Neuron (in vitro differentiated cells): ENCODE measurements around the gene C11orf58.
A peak's percentile ranks its signal among the peaks of the same experiment; 100 is the strongest.

Source experiments
- H2AFZ ChIP-seq: one replicate; pipeline ENCODE4 v1.6.1; 2013; ENCODE audit warnings: low read depth, mild to moderate bottlenecking, inconsistent platforms, low read length, moderate library complexity
- H3K27me3 ChIP-seq: one replicate; pipeline ENCODE4 v1.6.1; 2013; ENCODE audit warnings: low read length; ENCODE audit not compliant: insufficient read depth
- H3K36me3 ChIP-seq: one replicate; pipeline ENCODE4 v1.6.1; 2013; ENCODE audit warnings: low read length; ENCODE audit not compliant: insufficient read depth
- H3K4me1 ChIP-seq: one replicate; pipeline ENCODE4 v1.6.1; 2013; ENCODE audit warnings: low read length; ENCODE audit not compliant: insufficient read depth
- H3K4me3 ChIP-seq: 2 replicates; pipeline ENCODE4 v1.5.1; 2013; ENCODE audit warnings: mild to moderate bottlenecking, low read length, moderate library complexity
- H3K9me3 ChIP-seq: one replicate; pipeline ENCODE4 v1.6.1; 2013; ENCODE audit warnings: low read length

The C11orf58 gene

DNA sequence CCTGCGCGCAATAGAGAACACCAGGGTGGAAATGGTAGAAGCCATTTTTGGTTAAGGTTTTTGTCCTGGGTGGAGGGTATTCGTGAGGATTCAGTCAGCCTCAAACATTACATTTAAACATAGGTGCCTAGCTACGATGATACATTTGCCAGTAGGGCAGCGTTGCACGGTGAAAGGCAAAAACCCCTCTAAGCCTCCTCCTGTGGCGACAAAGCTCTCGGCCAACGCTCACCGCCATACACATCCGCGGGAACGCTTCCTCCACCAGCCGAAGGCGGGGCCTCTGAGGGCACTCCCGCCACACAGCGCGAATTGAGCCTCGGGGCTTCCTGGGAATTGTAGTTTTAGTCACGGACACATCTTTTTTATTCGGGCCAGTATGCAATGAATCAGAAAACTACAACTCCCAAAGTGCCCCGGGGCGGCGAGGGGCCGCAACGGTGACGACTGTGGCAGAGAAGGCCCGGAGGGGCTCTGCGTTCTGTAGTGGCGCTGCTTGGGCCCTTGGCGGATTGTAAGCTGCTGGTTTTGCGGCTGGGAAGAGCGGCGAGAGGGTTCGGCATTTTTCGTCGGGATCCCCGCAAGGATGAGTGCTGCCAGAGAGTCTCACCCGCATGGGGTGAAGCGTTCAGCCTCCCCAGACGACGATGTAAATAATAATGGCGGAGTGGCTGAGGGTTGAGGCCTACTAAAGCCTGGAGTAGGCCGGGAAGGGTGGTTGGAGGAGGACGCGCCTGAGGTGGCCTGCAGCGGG lies at the start of gene C11orf58:
C11orf58 (plus strand) TSS at position 455 of the 754 bp plus-strand sequence; CDS start at position 587, 132 bp downstream.
- H3K9me3 ChIP-seq, result peaks cover 8% of the 10 kb centered on the region

DNA sequence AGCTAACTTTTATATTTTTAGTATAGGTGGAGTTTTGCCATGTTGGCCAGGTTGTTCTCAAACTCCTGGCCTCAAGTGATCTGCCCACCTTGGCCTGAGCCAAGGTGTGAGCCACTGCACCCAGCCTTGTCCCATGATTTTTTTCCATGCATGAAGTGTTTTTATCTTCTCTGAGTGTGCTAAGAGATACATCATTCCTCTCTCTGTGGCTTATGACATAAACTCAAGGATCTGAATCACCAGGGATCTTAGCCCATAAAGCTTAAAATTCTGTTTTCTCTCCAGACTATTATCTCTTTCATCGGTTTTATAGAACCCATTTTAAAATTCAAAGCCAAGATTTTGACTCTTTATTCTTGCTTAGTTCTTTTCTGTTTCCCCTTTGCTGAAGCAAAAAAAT lies 48.4 kb upstream of the C11orf58 start:
- Histone ChIP-seq H3K4me3 (no peak overlapping the region), H3K36me3 (no peaks in the 10 kb centered on the region), H3K9me3 (no peaks in the 10 kb centered on the region)

More for the DNA sequence above, at the start of gene C11orf58:
- H2AFZ ChIP-seq, result peak within 1 kb of the TSS; percentile 75
- H3K4me3 ChIP-seq, result peak within 1 kb of the TSS; percentile 89
- H3K4me1 ChIP-seq, result peaks cover 15% of the 10 kb centered on the region
- peaks cover 17% of the 10 kb centered on the region for H3K36me3 ChIP-seq
- H3K27me3 ChIP-seq, result no peaks in the 10 kb centered on the region

DNA sequence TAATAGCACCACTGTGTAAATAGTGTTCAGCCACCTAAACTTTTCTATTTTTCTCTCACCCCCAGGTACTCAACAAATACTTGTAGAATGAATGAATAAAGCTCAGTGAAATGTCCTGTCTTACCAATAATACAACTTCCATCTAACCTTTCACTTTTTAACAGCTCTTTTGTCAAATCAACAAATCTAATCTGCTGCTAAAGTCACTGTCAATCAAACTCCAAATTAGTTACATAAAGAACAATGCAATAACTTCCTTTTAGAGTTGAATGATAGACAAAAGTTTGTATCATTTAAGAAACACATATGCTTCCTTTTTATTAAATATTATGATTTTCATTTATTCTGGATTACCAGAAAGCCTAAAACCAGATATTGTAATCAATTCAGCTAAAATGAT lies 34.7 kb upstream of the C11orf58 start:
- Histone ChIP-seq H3K36me3 (no peaks in the 10 kb centered on the region), H2AFZ (no peak overlapping the region), H3K9me3 (no peaks in the 10 kb centered on the region)

More for the DNA sequence above, 48.4 kb upstream of the C11orf58 start:
- peaks cover 2% of the 10 kb centered on the region for H3K27me3 ChIP-seq
- H2AFZ ChIP-seq, result no peak overlapping the region
- H3K4me1 ChIP-seq, result no peaks in the 10 kb centered on the region

DNA sequence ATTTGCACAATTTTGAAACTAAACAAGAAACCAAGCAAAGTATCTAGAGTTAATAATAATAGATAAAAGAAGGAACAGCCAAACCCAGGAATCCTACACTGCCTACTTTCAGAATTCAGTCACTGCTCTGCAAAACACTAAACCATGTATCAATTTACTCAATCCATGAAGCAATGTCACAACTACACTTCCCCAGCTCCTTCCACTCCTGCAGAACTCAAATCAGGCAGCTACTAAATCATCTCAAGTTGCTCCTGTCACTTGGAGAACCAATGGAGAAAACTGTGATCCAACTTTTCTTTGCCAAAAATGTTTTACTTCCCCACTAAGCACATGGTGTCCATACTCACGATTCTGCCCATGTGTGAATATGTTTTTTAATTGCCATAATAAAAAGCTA lies 24.9 kb upstream of the C11orf58 start:
- Histone ChIP-seq H2AFZ (no peak overlapping the region), H3K9me3 (no peaks in the 10 kb centered on the region), H3K4me3 (no peak overlapping the region), H3K4me1 (peaks cover 4% of the 10 kb centered on the region), H3K27me3 (no peaks in the 10 kb centered on the region), H3K36me3 (no peaks in the 10 kb centered on the region)

More for the DNA sequence above, 34.7 kb upstream of the C11orf58 start:
- no peaks in the 10 kb centered on the region for H3K27me3 ChIP-seq
- no peak overlapping the region for H3K4me3 ChIP-seq
- H3K4me1 ChIP-seq, result no peaks in the 10 kb centered on the region

DNA sequence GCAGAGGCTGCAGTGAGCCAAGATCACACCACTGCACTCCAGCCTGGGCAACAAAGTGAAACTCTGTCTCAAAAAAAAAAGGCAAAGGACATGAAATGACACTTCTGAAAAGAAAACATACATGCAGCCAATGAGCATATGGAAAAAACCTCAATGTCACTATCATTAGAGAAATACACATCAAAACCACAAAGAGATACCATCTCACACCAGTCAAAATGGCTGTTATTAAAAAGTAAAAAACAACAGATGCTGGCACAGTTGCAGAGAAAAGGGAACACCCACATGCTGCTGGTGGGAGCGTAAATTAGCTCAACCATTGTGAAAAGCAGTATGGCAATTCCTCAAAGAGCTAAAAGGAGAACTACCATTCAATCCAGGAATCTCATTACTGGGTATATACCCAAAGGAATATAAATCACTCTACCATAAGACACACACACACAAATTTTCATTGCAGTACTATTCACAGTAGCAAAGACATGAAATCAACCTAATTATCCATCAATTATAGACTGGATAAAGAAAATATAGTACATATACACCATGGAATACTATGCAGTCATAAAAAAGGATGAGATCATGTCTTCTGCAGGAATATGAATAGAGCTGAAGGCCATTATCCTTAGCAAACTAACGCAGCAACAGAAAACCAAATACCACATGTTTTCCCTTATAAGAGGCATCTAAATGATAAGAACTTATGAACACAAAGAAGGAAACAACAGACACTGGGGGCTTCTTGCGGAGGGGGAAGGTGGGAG lies 15.7 kb upstream of the C11orf58 start:
- peaks cover 2% of the 10 kb centered on the region for H3K4me1 ChIP-seq
- no peaks in the 10 kb centered on the region for H3K9me3 ChIP-seq
- no peak overlapping the region for H3K4me3 ChIP-seq
- H3K36me3 ChIP-seq, result no peaks in the 10 kb centered on the region
- H3K27me3 ChIP-seq, result no peaks in the 10 kb centered on the region
- H2AFZ ChIP-seq, result no peak overlapping the region

DNA sequence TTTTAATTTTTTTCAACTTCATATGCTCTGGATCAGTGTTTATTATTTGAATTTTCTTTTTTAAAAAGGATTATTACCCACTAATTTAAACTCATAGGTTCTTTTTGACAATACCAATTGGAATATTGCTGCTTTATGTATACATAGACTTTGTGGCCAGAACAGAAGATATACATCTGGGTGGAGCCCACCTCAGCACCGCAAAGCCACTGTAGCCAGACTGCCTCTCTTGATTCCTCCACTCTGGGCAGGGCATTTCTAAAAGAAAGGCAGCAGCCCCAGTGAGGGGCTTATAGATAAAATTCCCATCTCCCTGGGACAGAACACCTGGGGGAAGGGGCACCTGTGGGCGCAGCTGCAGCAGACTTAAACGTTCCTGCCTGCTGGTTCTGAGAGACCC lies 10.6 kb upstream of the C11orf58 start:
- H3K4me1 ChIP-seq, result no peaks in the 10 kb centered on the region
- H2AFZ ChIP-seq, result no peak overlapping the region

DNA sequence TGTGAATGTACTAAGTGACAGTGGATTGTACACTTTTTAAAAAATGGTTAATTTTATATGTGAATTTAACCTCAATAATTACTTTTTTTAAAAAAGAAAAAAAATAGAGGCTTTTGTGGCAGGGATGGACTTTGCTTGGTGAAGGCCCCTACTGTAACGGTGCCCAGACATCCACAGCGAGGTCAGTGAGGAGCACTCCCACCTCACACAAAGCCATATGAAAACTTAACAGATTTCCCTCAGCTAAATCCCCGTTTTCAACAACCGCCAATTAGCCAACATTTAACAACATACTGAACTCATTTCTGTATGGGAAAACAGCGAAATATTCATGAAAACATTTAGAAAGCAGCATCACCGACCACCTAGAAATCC lies 642 bp upstream of the C11orf58 start:
- H3K36me3 ChIP-seq, result peaks cover 16% of the 10 kb centered on the region
- H3K4me1 ChIP-seq, result peaks cover 15% of the 10 kb centered on the region
- peaks cover 9% of the 10 kb centered on the region for H3K9me3 ChIP-seq
- H3K27me3 ChIP-seq, result no peaks in the 10 kb centered on the region
- H2AFZ ChIP-seq, result peak overlapping the region; percentile 75
- peak overlapping the region; percentile 89 for H3K4me3 ChIP-seq

More for the DNA sequence above, 10.6 kb upstream of the C11orf58 start:
- no peak overlapping the region for H3K4me3 ChIP-seq
- no peaks in the 10 kb centered on the region for H3K36me3 ChIP-seq
- H3K27me3 ChIP-seq, result no peaks in the 10 kb centered on the region
- no peaks in the 10 kb centered on the region for H3K9me3 ChIP-seq

DNA sequence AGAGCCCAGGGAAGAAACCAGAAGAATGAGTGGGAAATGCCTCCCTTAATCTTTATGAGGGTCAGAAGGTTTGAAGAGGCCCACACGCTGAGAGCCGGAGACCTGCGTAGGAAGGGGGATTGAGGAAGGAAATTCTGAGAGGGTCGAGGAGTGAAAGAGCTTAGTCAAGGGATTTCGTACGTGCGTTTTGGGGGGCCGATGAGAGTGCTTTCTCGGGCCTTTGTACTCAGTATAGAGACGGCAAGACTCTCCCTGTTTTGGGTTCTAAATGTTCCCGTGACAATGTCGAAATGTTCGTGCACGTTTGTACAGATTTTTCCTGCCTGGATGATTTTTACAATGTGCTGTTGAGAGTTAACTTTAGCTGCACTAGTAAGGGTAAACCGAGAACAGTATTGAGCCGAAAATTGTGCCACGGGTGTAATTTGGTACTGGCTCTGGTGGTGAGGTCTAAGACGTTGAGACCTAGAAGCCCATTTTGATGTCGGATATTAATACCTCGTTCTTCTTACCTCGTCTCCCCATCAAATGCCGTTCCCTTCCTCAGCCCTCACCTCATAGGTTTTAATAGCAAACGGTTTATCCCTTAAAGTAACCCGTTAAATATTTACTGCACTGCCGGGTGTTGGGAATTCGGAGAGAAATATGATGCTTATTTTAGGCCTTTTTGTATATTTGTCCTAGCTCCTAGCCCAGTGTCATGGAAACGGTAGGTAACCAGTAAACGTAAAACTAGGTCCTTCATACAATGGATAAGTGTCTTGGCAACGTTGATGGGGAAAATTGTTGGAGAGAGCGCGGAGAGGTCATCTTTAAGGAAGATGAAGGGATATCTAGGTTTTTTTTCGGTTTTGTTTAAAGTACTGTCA lies 734 bp downstream of the C11orf58 start:
- H3K36me3 ChIP-seq, result peaks cover 20% of the 10 kb centered on the region
- peak overlapping the region; percentile 89 for H3K4me3 ChIP-seq
- peaks cover 15% of the 10 kb centered on the region for H3K4me1 ChIP-seq
- no peaks in the 10 kb centered on the region for H3K27me3 ChIP-seq
- peaks cover 8% of the 10 kb centered on the region for H3K9me3 ChIP-seq
- H2AFZ ChIP-seq, result no peak overlapping the region

DNA sequence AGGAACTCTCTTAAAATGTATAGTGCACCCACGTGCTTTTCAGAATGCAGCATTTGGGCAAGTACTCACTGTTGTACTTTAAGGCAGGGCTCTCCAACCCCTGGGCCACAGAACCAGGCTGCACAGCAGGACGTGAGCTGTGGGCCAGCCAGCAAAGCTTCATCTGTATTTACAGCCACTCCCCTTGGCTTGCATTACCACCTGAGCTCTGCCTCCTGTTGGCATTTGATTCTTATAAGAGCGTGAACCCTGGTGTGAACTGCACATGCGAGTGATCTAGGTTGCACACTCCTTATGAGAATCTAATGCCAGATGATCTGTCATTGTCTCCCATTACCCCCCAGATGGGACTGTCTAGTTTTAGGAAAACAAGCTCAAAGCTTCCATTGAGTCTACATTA lies 3.0 kb downstream of the C11orf58 start:
- peaks cover 42% of the 10 kb centered on the region for H3K36me3 ChIP-seq
- H3K4me1 ChIP-seq, result peaks cover 15% of the 10 kb centered on the region
- H2AFZ ChIP-seq, result no peak overlapping the region
- no peak overlapping the region for H3K4me3 ChIP-seq
- peaks cover 9% of the 10 kb centered on the region for H3K9me3 ChIP-seq
- H3K27me3 ChIP-seq, result no peaks in the 10 kb centered on the region

DNA sequence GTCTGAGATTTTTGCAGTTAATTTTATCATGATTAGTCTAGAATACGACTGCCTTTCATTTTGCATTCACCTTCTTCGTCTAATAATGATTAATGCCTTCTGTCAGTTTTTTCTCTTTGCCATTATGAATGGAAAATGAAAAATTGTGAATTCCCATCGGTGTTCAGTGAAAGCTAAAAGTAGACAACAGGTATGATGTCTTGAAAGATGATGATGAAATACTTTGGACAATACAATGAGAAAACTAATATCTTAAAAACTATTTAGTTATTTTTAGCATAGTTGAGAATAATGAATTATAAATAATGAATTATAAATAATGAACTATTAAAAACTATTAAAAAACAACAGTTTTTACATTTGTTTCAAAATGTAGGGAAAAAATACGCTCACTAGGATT lies 5.0 kb downstream of the C11orf58 start:
- Histone ChIP-seq H3K4me1 (peaks cover 12% of the 10 kb centered on the region), H3K36me3 (peaks cover 62% of the 10 kb centered on the region), H3K9me3 (peaks cover 9% of the 10 kb centered on the region), H3K27me3 (no peaks in the 10 kb centered on the region), H2AFZ (no peak overlapping the region), H3K4me3 (no peak overlapping the region)

DNA sequence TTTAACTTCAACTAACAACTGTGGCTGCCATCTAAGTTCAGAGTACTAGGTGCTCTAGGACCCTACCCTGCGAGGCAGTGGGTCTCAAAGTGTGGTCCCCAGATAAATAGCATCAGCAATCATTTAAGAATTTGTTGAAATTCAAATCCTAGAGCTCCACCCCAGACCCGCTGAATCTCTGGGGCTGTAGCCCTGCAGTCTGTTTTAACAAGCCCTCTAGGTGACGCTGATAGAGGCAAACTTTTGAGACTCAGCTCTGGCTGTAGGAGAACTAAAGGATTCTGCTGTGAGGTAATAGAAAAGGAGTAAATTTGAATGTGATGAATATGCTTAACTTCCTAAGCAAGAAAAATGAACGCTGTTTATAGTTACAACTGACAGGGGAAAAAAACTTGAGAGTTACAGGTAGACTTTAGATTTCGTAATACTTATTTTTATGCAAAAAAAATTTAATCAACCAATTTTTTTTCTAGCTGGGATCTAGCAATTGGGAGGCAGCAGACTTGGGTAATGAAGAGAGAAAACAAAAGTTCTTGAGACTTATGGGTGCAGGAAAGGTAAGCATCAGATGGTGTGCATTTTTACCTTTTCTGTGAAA lies 5.8 kb downstream of the C11orf58 start:
- H3K36me3 ChIP-seq, result peaks cover 69% of the 10 kb centered on the region
- H3K4me3 ChIP-seq, result no peak overlapping the region
- H3K4me1 ChIP-seq, result peaks cover 12% of the 10 kb centered on the region
- no peaks in the 10 kb centered on the region for H3K27me3 ChIP-seq
- H2AFZ ChIP-seq, result no peak overlapping the region
- H3K9me3 ChIP-seq, result peaks cover 9% of the 10 kb centered on the region

DNA sequence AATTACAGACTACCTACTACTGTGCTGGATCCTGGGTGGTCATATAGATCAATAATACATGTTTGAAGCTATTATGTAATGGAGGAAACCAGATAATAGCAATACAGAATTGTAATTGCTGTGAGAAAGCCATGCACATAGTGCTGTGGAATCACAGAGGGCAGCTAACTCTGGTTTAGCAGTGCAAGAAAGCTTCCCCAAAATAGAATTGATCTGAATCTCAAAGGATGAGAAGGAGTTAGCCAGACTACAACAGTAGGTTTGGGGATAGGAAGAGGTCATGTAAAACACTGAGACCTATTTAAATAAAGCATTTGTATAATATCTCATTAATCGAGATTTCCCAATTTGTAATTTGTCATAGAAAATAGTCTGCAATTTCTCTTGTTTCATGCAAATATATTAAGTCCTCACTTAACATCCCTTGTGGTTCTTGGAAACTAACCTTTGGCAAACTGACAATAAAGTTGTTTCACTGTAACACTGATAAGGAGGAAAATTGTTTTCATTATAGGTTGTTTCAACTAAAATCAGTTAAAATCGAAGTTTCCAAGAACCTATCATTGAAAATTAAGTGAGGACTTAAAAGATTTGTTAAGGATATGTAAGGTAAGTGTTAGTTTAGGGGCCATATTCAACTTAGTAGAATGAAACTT lies 7.6 kb downstream of the C11orf58 start:
- Histone ChIP-seq H3K36me3 (peaks cover 84% of the 10 kb centered on the region), H2AFZ (no peak overlapping the region), H3K9me3 (peaks cover 6% of the 10 kb centered on the region), H3K27me3 (no peaks in the 10 kb centered on the region), H3K4me3 (no peak overlapping the region), H3K4me1 (no peaks in the 10 kb centered on the region)
